ENCODE measurements around the gene RELT.

GRCh38 chr11:73416786-73417185 lies 40.6 kb downstream of the RELT start:
- TF ChIP-seq CTCF (IDR thresholded peaks at IDR 0.05) (no peak), EZH2 (IDR thresholded peaks at IDR 0.05; ENCODE audit: borderline replicate concordance, insufficient read depth, low read depth, low read length, poor library complexity, severe bottlenecking) (no peak)
